ENCODE measurements around the gene PRKAR1B.
A peak's percentile ranks its signal among the peaks of the same experiment; 100 is the strongest.
"Not testable (repeated sequence)": the region's sequence is repeated elsewhere in the genome, so short reads cannot be mapped to it uniquely, and the experiment has no call there.

The PRKAR1B gene

DNA sequence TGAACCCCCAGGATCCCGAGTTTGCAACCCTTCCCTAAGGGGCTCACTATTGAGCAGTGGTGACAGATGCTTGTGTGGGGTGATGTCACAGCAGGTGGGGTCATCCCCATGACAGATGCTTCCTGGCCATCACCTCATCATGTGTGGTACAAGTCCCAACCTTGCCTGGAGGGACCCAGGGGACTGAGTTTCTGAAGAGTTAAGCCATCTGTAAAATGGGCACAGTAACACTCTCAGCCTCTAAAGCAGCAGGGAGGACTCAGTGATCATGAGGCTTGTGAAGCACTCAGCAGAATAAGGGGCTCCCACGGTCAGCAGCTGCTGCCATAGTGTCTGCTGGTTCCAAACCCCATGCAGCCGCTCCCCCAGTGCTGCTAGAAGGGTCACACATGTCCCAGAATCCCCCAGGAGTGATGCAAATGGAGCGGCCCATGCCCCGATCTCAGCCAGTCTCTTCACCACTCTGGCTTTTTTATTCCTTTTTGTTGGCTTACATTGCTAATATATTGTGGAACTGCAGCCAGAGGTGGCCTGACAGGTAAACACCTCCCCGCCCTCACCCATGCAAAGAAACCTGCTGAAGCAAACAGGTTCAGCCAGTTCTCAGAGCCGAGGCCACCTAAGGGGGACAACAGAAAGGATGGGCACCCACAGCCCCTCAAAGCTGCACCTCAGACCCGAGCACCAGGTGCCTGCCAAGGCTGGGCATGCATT lies 105.4 kb downstream of the PRKAR1B start:
- no peak for DNase-seq (ENCODE audit: low read depth, low spot score)

DNA sequence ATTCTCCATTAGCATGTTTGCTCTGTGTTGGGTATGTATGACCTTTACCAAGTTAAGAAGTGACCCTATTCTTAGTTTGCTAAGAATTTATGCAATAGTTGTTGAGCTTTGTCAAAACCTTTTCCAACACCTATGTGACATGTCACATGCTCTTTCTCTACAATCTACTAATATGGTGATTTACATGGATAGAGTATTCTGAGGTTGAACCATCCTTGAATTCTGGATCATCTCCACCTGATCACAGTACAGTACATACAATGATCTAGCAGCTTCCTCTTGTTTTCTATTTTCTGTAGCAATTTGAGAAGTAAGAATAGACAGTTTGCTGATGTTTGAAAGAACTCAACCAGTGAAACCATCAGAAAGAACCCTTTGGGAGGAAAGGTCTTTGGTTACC lies 106.2 kb downstream of the PRKAR1B start:
- no peak for DNase-seq (ENCODE audit: low read depth, low spot score)

DNA sequence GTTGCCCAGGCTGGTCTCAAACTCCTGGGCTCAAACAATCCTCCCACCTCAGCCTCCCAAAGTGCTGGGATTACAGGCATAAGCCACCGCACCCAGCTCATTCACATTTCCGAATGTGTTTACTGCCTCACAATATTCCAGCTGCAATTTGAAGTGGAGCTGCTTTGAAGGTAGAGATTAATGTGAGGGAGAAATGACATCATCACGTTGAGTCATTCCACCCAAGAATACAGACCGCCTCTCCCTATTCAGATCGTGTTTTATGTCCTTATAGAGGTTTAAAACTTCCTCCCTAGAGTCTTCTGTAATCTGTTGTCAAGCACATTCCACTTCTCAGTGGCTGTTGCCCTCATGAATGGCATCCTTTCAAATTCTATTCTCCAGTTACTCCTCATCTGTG lies 107.0 kb downstream of the PRKAR1B start:
- no peak for DNase-seq (ENCODE audit: low read depth, low spot score)

DNA sequence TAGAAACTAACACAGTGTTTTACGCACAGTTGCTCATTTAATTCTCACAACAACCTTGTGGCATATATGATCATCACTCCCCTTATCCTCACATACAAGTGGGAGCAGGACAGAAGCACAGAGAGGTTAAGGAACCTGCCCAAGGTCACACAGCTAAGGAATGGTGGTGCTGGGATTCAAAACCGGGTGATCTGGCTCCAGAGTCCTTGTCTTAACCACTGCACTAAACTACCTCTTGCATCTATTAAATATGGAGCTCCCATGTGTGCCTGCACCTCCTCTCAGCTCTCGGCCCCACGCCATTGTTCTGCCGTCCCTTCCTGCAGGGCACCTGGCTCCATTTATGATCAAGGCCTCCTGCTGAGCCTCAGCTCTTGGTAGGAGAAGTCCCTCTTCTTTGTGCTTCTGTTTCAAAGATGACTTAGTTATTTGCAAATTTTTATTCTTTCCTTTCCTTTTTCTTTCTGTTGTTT lies 107.7 kb downstream of the PRKAR1B start:
- no peak for DNase-seq (ENCODE audit: low read depth, low spot score)

DNA sequence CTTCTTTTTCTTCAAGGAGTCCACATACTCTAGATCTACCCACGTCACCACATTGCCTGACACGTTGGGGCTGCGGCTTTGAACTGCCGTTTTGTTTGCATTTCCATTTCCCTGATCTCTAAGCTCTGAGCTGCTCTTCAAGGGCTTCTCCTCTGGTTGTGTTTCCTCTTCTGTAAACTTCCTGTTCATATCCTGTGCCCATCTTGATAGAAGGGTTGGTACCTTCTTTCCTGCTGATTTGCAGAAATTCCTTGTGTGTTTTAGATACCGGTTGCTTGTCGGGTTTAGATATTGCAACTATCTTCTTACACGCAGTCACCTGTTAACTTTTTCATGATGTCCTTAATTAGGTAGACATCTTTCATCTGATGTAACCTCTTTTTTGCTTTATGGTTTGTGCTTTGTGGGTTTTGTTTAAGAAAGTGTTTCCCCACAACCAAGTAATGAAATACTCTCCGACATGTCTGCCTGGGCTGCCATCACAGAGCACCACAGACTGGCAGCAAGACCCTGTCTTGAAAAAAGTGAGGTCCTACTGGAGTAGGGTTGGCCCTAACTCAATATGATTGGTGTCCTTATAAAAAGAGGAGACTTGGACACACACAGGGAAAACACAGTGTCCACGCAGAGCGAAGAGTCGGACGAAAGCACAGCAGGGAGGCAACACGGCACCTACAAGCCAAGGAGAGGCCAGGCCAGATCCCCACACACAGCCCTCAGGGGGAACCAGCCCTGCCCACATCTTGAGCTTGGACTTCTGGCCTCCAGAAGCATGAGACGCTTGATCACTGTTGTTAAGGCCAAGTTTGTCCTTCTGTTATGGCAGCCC lies 108.3 kb downstream of the PRKAR1B start:
- no peak for DNase-seq (ENCODE audit: low read depth, low spot score)

DNA sequence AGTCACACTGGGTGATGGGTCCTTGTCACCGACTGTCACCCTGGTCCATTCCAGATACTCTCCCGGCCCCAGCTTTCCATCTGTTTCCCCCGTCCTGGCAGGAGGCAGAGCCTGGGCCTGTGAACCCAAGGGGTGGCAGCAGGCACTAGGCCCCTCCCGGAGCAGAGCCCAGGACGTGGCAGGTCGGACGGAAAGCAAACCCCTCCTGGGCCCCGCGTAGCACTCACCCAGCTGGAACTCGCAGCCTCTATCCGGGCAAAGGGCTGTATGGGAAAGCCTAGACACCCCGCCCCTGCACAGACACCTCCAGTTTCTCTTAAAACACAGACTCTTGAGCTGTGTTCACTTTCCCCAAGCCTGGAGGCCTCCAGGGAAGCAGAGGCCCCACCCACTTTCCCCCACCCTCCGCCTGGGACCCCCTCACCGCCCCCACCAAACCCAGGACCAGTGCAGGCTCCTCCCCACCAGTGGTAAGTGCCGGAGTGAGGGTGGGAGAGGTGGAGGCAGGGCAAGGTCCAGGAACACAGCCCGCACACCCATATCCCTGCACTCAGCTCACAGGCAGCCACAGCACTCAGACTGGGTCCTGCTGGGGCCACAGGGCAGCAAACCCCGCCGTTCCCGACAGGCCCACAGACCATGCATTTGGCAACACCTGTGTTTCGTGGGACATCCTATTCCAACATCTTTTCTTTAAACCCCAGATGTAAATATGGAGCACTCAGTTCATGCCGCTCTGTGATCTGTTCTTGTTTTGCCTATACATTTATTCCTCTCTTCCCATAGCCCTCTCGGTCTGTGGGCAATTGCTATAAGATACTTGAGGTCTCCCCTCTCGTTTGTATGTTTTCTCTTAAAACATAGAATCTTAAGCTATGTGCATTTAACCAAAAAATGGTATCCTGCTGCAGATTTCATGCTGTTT lies 109.2 kb downstream of the PRKAR1B start:
- DNase-seq (ENCODE audit: low read depth, low spot score), result no peak

DNA sequence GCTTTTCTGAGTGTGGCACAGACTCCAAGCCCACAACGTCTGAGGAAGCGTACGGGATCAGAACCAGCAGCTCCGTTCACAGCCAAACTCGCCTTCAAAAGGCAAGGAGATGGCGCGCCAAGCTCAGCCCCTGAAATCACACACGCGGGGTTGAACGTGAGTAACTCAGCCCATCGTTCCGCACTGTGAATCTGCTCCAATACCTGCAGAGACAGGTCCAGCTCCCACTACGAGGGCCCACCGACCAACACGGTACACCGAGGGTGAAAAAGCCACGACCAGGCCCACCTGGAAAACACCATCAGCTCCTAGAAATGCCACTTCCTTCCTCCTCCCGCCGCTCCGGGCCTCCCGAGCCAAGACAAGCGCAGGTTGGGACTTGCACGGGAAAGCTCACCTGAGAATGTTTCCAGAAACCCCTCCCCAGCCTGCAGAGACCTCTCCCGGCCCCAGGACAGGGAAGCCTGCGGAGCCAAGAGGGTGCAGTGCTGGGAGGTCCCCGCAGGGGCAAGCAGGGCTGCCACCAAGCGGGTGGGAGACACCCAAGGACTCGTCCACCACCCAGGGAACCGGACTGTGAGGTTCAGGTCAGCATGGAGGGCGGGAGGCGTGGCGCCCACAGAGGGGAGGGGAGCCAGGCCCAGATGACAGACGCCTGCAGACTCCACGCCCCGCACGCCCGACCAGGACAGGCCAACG lies 113.5 kb downstream of the PRKAR1B start:
- DNase-seq (ENCODE audit: low read depth, low spot score), result no peak

DNA sequence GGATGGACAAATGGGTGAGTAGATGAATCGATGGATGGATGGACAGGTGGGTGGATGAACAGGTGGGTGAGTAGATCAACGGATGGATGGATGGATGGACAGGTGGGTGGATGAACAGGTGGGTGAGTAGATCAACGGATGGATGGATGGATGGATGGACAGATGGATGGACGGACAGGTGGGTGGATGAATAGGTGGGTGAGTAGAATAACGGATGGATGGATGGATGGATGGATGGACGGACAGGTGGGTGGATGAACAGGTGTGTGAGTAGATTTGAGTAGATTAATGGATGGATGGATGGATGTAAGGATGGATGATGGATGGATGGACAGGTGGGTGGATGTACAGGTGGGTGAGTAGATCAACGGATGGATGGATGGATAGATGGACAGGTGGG lies 115.2 kb downstream of the PRKAR1B start:
- not testable (repeated sequence) for DNase-seq (ENCODE audit: low read depth, low spot score)

DNA sequence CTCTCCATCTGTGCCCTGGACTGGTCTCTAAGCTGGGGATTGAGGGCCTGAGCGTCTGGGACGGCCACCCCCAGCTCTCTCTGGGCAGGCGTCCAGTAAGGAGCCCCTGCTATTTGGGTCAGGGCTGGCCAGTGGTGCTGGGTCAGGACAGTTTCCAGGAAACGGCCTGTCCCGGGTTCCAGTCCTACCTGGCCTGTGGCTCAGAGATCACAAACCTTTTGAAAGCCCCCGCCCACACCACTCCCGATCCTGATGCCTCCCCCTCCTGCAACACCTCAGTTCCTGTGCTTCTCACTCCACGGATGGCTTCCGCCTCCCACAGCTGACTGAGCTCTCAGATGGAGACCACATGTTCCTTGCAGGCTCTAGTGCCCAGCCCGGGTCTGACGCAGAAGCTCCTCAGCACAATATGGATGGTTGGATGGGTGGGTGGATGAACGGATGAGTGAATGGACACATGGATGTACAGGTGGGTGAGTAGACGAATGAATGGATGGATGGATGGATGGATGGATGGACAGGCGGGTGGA lies 115.7 kb downstream of the PRKAR1B start:
- DNase-seq (ENCODE audit: low read depth, low spot score), result no peak

DNA sequence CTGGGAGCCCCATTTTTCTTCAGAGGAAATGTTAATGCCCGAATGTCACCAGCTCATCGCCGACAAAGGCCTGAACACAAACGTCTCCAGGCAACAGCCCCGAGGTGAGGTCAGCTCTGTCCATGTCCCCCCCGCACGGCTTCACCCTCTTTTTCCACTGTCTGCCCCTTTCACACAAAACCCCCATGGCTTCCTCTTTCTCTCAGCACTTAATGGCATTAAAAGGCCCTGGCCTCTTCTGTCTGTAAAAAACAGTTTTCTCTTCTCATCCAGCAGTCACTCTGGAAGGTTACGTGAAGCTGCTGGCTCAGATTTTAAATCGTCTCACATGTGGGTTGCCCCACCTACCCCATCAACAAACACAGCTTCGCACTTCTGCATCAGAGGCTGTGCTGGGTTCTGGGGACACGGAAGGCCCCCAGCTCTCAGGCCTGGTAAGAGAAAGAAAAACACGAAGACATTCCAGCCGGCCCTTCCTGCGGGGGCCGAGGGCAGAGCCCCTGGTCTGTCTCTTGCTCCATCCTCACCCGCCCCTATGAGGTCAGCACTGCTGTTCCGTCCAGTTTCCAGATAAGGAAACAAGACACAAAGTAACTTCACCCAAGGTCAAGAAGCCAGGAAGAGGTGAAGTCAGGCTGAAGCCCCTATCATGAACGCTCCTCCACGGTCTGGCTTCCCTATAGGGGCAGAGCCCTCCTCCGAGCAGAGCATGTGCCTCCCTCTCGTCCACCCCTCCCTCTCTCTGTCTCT lies 116.4 kb downstream of the PRKAR1B start:
- peak; percentile 57 for DNase-seq (ENCODE audit: low read depth, low spot score)

DNA sequence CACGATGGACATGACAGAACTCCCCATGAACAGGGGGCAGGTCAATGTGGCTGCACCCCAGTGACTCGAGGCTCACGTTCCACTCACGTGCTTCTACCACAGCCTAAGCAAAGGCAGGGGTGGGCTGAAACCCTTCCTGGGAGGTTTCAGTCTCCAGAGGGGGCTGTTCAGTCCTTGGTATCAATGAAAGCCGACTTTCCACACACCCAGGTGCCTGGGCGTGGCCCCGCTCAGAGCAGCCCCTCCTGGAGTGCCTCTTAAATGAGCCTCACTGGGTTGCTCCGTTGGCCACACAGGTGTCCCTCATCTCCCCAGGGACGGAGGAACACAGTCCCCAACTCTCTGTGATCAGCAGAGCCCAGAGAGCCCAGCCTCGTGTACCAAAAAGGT lies 116.9 kb downstream of the PRKAR1B start:
- DNase-seq (ENCODE audit: low read depth, low spot score), result no peak

DNA sequence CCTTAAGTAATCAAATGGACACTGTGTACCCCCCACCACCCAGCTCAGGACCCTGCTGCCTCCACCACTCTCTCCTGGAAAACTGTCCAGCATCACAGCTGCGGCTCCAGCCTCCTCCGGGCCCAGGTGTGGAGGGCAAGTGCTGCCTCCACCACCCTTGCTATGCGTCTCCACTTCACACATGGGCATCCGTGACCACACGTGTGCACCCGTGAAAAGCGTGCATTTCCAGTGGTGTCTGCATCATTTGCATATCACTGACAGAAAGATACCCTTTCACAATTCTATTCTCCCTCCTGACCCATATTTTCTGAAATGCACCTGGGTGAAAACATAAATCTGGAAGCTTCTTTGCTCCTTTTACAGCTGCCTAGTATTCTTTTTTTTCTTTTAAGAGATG lies 117.7 kb downstream of the PRKAR1B start:
- DNase-seq (ENCODE audit: low read depth, low spot score), result no peak

DNA sequence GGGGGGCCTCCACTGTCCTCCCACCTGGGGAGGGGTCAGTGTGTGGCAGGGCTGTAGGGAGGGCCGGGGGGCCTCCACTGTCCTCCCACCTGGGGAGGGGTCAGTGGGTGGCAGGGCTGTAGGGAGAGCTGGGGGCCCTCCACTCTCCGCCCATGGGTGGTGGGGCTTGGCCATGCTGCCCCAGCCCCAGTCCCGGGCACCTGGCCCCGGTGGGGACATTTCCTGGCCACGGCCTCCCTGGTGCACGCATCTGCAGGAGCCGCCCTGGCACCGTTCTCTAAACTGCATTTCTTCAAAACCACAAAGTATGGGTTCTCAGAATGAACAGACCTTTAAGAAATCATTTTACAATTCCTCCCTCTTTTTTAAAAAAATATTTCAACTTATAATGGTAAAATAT lies 118.1 kb downstream of the PRKAR1B start:
- no peak for DNase-seq (ENCODE audit: low read depth, low spot score)

DNA sequence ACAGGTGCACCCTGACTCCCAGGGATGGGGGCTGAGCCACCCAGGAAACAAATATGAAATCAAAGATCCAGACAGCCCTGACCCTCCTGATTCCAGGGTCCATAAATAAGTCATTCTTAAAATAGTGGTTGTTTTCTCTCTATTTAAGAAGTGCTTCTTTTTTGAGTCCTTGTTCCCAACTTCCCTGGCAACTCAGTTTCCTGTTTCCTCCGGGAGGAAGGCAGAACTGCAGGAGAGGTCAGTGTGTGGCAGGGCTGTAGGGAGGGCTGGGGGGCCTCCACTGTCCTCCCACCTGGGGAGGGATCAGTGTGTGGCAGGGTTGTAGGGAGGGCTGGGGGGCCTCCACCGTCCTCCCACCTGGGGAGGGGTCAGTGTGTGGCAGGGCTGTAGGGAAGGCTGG lies 118.7 kb downstream of the PRKAR1B start:
- DNase-seq (ENCODE audit: low read depth, low spot score), result no peak

DNA sequence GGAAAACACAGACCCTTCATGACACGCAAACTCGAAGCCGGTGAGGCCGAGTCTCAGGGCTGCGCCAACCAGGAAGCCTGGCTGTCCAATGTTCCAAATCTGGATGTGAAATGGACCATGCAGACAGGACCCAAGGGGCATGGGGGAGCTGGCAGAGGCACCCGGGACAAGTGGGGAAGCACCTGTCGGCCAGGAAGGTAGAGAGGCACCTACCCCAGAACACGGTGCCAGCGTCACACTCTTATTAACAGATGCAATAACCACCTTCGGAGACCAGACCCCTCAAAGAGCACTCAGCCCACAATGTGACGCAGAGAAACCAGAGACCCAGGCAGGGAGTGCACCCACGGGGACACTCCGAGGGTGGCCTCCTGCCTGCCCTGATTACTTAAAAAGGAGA lies 119.1 kb downstream of the PRKAR1B start:
- no peak for DNase-seq (ENCODE audit: low read depth, low spot score)

DNA sequence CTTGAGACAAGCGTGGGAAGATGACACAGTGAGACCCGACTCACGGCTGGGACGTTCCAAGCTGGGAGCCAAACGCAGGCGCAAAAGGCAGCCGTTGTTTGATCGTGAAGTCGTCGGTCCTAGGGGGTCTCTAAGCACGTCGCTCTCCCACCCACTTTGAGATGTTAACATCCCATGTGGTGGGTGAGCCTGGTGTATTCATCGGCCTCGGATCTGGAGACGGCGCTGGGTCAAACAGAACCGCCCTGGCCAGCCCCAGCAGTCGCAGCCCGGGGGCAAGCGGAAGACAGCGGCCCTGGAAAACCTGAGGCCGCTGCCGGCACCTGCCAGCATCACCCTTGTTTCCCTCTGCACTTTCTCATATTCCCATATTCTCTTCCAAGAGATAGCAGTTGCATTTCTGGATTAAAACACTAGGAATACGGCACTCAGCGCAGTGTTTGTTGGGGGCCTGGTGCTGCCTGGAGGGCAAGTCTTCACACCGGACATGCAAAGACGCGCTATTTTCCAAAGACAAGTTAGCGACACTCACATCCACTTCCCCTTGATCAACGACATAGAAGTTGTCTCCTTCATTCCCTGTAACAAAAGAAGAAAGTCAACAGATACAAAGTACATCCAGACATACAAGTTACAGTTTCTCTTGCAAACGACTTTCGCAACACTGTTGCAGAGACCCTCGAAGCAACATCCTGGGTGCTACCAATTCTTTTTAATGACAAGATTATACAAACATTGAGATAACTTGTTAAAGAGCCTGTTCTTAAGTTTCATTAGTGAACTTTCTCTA lies 121.2 kb downstream of the PRKAR1B start:
- DNase-seq (ENCODE audit: low read depth, low spot score), result peak; percentile 21

DNA sequence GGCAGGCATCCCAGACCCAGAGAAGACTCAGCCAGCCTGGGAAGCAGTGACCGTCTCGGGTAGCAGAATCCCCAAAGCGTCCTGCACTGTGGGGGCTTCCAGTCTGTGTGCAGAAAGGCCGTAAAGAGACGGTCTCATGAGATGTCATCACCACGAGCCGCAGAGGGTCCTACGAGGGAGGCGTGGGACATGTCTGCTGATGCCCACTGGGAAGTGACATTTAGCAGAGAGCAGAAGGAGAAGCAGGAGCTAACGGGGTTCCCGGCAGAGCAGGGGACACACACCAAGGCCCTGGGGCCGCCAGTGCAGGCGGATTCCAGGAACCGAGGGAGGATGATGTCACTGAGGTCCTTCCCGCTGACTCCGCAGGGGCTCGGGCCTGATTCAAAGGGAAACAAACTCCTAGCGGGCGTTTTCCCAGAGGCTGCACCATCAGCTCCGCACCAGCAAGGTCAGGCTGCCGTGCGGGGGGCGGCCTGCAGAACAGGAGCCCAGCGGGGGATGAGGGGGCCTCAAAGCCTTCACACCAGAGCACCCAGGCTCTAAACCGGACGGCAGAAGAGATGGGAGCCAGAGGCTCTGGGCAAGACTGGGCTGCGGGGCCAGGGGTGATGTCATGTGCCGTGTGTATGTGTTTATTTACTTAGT lies 122.1 kb downstream of the PRKAR1B start:
- DNase-seq (ENCODE audit: low read depth, low spot score), result peak; percentile 72

DNA sequence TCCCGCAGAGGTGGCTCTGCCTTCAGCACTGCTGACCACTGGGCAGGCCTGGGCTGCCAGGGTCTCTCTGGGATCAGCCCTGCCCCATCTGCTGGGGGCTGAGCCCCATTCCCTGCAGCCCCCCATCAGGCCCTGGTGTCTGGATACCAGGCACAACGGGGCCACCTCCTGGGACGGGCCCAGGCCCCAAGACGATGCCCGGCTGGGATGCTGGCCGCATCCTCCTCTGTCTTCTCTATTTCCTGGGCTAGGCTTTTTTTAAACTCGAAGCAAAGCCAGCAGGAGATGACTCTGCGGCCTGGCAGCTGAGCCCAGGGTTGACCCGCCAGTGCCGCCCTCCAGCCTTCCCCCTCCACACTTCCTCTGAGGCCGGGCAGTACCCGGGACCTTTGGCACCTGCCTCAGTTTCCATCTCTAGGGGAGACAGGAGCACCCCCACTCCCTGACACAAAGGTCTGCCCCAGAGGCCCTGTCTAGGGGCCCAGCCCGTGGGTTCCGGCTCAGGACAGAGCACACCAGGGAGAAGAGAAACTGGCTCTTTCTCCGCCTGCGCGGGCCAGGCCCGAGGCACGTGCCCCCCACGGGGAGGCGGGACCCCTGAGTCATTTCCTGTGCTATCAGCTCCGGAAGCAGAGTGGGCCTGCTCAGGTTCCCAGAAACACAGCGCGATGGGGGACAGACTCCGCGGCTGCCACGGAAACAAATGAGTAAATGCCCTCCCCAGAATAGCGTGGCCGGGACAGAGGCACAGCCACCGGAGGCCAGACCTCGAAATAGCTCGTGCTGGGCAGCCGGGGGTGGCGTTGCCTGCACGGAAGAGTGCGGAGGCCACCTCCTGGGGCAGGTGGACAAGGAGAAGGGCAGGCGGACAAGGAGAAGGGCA lies 122.8 kb downstream of the PRKAR1B start:
- DNase-seq (ENCODE audit: low read depth, low spot score), result peak; percentile 72
